ENCODE data around the gene NCOA4.

DNA sequence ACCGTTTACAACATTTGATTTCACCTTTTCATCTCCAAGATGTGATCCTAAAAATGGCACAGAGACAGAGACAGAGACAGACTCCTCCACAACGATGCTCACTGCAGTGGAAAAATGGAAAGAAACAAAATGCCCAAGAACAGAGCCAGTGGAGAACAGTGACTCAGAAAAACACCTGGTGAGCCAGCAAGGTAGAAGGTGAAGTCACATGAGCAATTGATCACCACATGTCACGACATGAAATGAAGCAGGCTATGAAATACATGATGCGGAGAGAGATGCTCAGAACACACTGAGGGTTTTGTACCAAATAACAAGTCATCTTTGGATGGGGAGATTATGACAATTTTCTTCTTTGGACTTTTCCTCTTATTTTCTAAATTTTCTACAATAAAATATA lies 12.1 kb upstream of the NCOA4 start:
- TF ChIP-seq, protein P1, sequence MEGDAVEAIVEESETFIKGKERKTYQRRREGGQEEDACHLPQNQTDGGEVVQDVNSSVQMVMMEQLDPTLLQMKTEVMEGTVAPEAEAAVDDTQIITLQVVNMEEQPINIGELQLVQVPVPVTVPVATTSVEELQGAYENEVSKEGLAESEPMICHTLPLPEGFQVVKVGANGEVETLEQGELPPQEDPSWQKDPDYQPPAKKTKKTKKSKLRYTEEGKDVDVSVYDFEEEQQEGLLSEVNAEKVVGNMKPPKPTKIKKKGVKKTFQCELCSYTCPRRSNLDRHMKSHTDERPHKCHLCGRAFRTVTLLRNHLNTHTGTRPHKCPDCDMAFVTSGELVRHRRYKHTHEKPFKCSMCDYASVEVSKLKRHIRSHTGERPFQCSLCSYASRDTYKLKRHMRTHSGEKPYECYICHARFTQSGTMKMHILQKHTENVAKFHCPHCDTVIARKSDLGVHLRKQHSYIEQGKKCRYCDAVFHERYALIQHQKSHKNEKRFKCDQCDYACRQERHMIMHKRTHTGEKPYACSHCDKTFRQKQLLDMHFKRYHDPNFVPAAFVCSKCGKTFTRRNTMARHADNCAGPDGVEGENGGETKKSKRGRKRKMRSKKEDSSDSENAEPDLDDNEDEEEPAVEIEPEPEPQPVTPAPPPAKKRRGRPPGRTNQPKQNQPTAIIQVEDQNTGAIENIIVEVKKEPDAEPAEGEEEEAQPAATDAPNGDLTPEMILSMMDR (IDR thresholded peaks at IDR 0.05 in 4 of 5, conservative IDR thresholded peaks at IDR 0.05 in 1 of 5): no peak
- TF ChIP-seq POLR2A (IDR thresholded peaks at IDR 0.05): no peak

Data from gastrocnemius medialis (tissue), 4 donors.